ENCODE results near the gene EMILIN3.

EMILIN3 gene

DNA sequence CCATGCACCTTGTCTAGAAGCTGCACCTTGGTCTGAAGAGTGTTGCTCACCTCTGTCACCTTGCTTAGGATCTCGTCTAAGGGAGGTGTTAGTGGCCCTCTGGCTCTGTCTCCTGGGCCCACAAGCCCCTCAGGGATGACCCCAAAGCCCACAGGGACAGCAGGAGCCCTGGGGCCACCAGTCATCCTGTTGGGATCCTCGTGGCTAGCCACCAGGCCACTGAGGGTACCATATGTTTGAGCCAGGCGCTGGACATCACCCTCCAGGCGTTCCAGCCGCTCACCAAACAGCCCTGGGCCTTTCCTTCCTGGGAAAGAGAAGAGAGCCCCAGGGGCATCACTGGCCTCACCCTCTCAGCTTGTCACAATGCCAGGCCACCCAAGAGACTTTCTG lies 3.9 kb downstream of the EMILIN3 start:
- DNase-seq, result no peak

DNA sequence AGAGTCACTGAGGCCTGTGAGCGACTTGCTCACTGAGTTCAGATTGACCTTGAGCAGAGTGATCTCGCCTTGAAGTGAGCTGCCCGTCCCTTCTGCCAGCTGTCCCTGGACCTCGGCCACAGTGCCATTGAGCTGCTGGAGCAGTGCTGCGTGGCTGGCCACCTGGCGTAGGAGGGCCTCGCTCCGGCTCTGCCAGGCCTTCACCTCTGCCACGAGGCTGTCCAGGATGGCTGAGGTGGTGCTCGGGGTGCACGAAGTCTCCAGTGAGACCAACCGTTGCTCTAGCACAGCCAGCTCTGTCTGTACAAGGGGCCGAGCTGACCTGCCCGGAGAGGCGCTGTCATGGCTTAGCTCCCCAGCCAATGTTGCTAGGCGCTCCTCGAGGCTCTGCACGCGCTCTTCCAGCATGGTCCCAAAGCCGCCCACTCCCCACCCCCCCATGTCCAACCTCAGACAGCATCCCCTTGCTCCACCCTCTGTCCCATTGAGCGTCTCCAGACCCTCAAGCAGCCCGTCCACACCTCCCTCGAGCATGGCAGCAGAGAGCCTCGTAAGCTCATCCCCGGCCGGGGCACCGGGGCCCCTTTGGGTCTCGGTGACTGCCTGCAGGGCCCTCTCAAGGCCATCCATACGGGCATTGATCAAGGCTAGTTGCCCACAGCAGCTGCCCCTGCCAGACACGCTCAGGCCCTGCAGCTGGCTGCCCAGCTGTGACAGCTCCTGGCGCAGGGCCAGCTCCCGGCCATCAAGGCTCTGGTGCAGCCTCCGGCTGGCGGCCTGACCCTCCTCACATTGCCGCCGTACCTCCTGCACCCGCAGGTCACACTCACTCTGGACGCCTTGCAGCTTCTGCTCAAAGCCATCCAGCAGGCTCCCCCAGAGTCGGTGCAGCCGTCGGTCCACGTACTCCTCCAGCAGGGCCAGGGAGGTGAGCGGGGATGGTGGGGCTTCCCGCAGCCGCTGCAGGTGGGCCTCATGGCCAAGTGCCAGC lies 4.6 kb downstream of the EMILIN3 start:
- DNase-seq, result no peak

DNA sequence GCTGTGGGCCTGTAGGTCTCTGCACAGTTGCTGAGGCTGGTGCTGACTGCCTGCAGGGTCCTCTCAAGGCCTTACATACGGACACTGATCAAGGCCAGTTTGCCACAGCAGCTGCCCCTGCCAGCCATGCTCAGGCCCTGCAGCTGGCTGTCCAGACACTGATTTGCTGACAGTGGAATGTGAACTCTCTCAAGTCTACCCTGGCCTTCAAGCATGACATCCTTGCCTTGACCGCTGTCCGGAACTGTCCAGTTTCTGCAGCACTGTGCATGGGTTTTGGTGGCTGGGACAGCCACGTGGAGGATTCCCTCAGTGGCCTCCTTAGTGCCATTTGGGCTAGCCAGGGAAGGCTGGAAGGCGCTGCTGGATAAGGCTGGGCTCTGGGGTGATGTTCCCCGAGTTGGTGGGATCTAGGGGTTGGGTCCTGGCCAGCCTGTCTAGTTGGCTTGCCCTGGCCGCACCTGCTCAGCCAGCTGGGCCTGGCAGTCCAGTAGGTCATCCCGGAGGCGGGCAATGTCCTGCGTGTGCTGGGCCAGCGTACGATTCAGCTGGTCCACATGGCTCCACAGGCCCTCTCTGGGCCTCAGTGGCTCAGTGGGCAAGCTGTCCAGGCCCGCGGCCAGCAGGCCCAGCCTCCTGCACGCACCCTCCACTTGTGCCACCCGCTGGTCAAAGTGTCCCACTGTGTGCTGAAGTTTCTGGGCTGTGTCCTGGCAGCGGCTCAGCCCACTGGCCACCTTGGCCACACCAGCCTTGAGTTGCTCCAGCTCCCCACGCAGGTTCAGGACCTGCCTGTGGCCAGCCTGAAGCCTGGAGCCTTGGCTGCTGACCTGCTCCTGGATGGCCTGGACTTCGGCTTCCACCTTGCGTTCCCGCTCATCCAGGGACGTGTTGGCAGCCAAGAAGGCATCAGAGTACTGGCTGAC lies 5.5 kb downstream of the EMILIN3 start:
- no peak for DNase-seq

DNA sequence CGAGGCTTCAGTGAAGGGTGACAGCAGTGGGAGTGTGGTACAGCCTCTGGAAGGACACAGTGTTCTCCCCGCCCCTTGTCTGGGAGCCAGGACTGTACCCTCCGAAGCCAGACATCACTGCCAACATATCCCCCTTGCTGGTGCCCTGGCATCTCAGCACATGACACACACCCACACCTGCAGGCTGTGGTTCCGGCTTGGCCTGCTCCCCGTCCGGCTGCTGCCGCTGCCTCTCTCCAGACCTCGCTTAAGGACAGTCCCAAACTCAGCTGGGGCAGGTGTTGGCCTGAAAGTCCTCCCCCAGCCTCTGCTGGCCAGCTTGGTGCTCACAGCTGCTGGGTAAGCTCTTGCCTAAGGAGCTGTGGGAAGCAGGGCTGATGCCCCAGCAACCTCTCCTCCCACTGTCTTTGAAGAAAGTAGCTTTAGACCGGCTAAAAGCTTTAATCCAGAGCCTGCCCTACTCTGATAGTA lies 7.0 kb downstream of the EMILIN3 start:
- DNase-seq, result no peak

DNA sequence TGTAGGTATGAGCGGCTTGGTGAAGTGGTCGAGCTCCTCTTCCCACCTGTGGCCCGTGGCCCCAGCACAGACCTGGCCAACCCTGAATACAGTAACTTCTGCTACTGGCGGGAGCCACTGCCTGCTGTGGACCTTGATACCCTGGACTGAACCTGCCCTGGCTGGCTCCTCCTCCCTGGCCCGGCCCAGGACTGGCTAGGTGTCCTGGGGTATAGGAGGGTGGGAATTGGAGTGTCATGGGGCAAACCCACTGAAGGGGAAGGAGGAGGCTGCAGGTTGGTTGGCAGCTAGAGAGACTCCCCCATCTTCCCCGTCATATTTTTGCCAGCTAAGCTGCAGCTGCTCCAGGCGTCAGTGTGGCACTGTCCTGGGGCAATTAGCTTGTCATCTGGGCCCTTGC lies 7.9 kb downstream of the EMILIN3 start:
- DNase-seq, result no peak

GRCh38 chr20:41358230-41358629 lies 8.4 kb downstream of the EMILIN3 start:
- no peak for DNase-seq

- no peak for DNase-seq
Observed at GRCh38 chr20:41357424-41358163, 9.0 kb downstream of the EMILIN3 start.

GRCh38 chr20:41356951-41357350 lies 9.7 kb downstream of the EMILIN3 start:
- no peak for DNase-seq

DNA sequence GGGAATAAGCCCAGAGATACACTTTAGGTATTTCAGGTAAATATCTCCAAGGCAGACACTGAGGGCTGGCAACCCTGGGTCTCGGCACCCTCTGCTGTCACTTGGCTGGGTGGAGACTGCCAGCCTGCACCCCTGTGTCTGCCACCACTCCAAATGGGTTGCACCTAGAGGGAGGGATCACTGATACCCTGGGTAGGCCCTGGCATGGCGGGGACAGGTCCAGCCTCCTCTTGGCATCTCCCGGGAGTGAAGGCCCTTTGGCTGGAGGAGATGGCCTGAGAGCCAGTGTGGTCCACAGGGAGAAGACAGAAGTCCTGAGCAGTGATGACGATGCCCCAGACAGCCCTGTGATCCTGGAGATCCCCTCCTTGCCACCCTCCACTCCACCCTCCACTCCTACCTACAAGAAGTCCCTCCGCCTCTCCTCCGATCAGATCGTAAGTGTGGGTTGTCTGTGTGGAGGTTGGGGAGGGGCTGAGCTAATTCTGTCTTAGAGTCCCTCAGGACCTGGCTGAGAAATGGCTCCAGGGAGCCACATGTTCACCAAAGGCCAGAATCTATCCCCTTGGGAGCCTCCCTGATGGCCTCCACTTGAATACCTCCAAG lies 10.9 kb downstream of the EMILIN3 start:
- no peak for DNase-seq

- DNase-seq, result no peak
Observed at GRCh38 chr20:41355192-41355591, 11.4 kb downstream of the EMILIN3 start.

DNA sequence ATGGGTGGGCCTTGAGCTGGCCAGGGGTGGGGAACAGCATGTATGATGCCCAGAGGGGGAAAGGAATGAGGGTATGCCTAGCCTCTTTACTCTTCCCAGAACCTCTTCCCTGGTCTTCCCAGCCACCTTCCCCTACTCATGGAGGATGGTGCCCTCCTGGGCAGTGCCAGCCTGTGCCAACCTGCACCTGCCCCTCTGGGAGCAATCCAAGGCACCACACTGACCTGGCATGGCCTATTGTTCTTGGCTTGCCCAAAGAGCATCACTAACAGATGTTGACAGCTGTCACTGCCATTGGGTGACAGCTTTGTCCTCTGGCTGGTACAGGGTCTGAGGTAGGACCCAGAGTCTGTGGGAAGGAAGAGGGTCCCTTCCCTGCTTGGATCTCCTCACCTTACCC lies 13.1 kb downstream of the EMILIN3 start:
- no peak for DNase-seq

DNA sequence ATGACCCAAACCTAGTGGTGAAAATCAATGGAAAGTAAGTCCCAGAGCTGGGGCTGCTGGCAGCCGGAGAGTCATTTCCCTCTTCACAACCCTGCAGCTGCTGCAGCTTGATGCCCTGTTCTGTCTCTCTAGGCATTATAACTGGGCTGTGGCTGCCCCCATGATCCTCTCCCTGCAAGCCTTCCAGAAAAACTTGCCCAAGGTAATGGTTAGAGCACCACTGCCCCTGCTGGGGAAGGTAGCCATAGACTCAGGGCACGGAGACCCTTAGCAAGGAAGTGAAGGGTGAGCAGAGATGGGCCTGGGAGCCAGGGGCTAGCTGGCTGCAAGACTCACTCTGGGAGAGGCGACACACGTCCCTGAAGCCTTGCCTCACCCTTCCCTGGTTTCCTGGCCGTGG lies 14.0 kb downstream of the EMILIN3 start:
- no peak for DNase-seq

GRCh38 chr20:41352106-41352505 lies 14.5 kb downstream of the EMILIN3 start:
- DNase-seq, result no peak

- DNase-seq, result no peak
Observed at GRCh38 chr20:41350408-41350962, 16.1 kb downstream of the EMILIN3 start.

DNA sequence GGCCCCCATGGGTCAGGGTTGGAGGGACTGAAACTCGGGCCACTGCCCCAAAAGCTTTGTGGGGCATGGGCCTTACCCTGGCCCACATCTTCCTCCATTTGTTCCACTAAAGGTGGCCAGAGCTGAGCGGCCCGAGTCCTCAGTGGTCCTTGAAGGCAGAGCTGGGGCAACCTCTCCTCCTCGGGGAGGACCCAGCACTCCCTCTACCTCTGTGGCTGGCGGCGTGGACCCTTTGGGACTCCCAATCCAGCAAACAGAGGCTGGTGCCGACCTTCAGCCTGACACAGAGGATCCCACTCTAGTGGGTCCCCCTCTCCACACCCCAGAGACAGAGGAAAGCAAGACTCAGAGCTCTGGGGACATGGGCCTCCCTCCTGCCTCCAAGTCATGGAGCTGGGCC lies 16.7 kb downstream of the EMILIN3 start:
- no peak for DNase-seq

- no peak for DNase-seq
Observed at GRCh38 chr20:41349266-41349665, 17.4 kb downstream of the EMILIN3 start.

DNA sequence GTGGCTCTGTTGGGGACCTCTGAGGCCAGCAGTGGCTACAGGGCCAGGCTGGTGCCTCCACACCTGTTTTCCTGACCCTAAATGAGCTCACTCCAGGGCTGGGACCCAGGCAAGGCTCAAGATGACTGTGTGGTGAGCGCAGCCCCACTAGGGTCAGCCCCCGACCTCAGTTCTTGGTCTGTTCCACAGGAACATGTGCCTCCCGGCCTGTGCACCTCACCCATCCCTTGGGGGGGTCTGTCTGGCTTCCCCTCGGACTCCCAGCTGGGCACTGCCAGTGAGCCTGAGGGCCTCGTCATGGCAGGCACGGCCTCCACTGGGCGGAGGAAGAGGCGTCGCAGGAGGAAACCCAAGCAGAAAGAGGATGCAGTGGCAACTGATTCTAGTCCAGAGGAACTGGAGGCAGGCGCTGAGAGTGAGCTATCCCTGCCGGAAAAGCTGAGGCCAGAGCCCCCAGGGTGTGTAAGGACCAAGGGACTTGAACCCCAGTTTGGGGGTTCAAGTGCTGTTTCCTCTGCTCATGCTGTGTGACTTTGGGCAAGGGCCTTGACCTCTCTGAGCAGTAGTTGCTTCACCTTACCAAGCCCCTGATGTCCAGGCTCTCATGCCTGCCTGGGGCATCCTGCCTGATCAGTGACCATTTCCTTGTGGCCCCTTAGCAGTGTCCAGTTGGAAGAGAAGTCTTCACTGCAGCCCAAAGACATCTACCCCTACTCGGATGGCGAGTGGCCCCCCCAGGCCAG lies 18.0 kb downstream of the EMILIN3 start:
- DNase-seq, result no peak

GRCh38 chr20:41347523-41348429 lies 18.8 kb downstream of the EMILIN3 start:
- DNase-seq, result no peak

- no peak for DNase-seq
Observed at GRCh38 chr20:41345729-41346067, 20.9 kb downstream of the EMILIN3 start.
